K562 (cell line): ENCODE measurements around the gene ANAPC16. TPM values are rescaled to one million over a fixed set of nuclear protein-coding genes. Genes with fewer than 3 reads are reported as not detected.

ENCODE experiments used
- ARID2 ChIP-seq: fragments of 450-650 bp; IDR thresholded peaks from 2 replicates; pipeline ENCODE4 v1.6.1; 2017; ENCODE audit warnings: antibody characterized with exemption, mild to moderate bottlenecking
- CUX1 ChIP-seq: fragments of 200-800 bp; sonication (Bioruptor generic); IDR thresholded peaks from 2 replicates; pipeline ENCODE4 v1.6.1; 2016; ENCODE audit warnings: missing genetic modification characterization, missing compliant biosample characterization
- ELF2 ChIP-seq: fragments of 250-450 bp; sonication (Bioruptor Pico); IDR thresholded peaks from 2 replicates; pipeline ENCODE4 v1.5.0; 2021; ENCODE audit warnings: mild to moderate bottlenecking
- ETV1 ChIP-seq: fragments of 450-650 bp; conservative IDR thresholded peaks from 2 replicates; pipeline ENCODE4 v1.6.1; 2016; ENCODE audit warnings: missing genetic modification characterization, control low read depth, low read depth, missing compliant biosample characterization
- GATAD2A ChIP-seq: fragments of 450-650 bp; IDR thresholded peaks from 2 replicates; pipeline ENCODE4 v1.6.1; 2017
- HOMEZ ChIP-seq: fragments of 250-450 bp; sonication (Bioruptor Pico); IDR thresholded peaks from 2 replicates; pipeline ENCODE4 v1.4.0; 2020; ENCODE audit warnings: mild to moderate bottlenecking, moderate library complexity
- IRF1 ChIP-seq: sonication (generic); formaldehyde crosslinking; IDR thresholded peaks from 2 replicates; pipeline ENCODE4 v1.8.0; 2022; ENCODE audit warnings: missing genetic modification reagents, mild to moderate bottlenecking, borderline replicate concordance
- KDM4B ChIP-seq, 2 experiments: fragments of 450-650 bp in 1 of 2; sonication (generic) in 1 of 2; IDR thresholded peaks; 2 replicates each; pipeline ENCODE4 v1.6.1; 2016 to 2017; ENCODE audit warnings: borderline replicate concordance in 2 of 2, antibody characterized with exemption in 1 of 2, low read depth in 1 of 2, mild to moderate bottlenecking in 1 of 2
- KDM5B ChIP-seq: fragments of 200-600 bp; sonication (generic); IDR thresholded peaks from 2 replicates; pipeline ENCODE4 v1.6.1; 2012; ENCODE audit warnings: low read depth, mild to moderate bottlenecking, moderate library complexity, low read length, control low read depth, inconsistent platforms; ENCODE audit not compliant: insufficient replicate concordance
- KLF16 ChIP-seq: IDR thresholded peaks from 2 replicates; pipeline ENCODE4 v1.6.1; 2016; ENCODE audit warnings: antibody characterized with exemption
- MYC ChIP-seq, 2 experiments: fragments of 250-450 bp in 1 of 2; sonication (Bioruptor Pico) in 1 of 2; IDR thresholded peaks; 2 replicates each; pipeline versions ENCODE4 v1.5.1 to v1.6.1; 2012 to 2021; ENCODE audit warnings: low read depth in 2 of 2, borderline replicate concordance in 1 of 2, improper control_type of control experiment in 1 of 2, low read length in 1 of 2, mild to moderate bottlenecking in 1 of 2, moderate library complexity in 1 of 2
- POLR2B ChIP-seq: fragments of 450-650 bp; IDR thresholded peaks from 2 replicates; pipeline ENCODE4 v1.6.1; 2018; ENCODE audit warnings: low read depth; ENCODE audit not compliant: partially characterized antibody
- SAFB ChIP-seq: fragments of 200-400 bp; formaldehyde crosslinking; IDR thresholded peaks from 2 replicates; pipeline ENCODE4 v1.6.1; 2017; ENCODE audit warnings: low read depth, low read length, borderline replicate concordance
- SIX5 ChIP-seq, 2 experiments: IDR thresholded peaks; 2 replicates each; pipeline ENCODE4 v1.6.1; 2011; ENCODE audit warnings: low read length in 2 of 2, borderline replicate concordance in 1 of 2, low read depth in 1 of 2, mild to moderate bottlenecking in 1 of 2, moderate library complexity in 1 of 2; ENCODE audit not compliant: insufficient read depth in 1 of 2
- SRSF9 ChIP-seq: fragments of 200-400 bp; formaldehyde crosslinking; IDR thresholded peaks from 2 replicates; pipeline ENCODE4 v1.6.1; 2017; ENCODE audit warnings: low read depth, low read length, borderline replicate concordance
- TCF7L2 ChIP-seq: fragments of 150-350 bp; IDR thresholded peaks from 2 replicates; pipeline ENCODE4 v1.6.1; 2016; ENCODE audit warnings: low read depth, mild to moderate bottlenecking, low read length, moderate library complexity
- XRCC5 ChIP-seq: fragments of 200-400 bp; formaldehyde crosslinking; IDR thresholded peaks from 2 replicates; pipeline ENCODE4 v1.6.1; 2017; ENCODE audit warnings: low read depth, mild to moderate bottlenecking, low read length
- ZNF311 ChIP-seq: fragments of 250-450 bp; sonication (Bioruptor Pico); IDR thresholded peaks from 2 replicates; pipeline ENCODE4 v1.4.0; 2020; ENCODE audit warnings: mild to moderate bottlenecking, moderate library complexity
- ZNF354B ChIP-seq: fragments of 250-450 bp; sonication (Bioruptor Pico); IDR thresholded peaks from 2 replicates; pipeline ENCODE4 v1.4.0; 2020
- polyA plus RNA-seq, 8 experiments: library from polyadenylated mRNA; depleted of rRNA in 4 of 8; stranded (reverse) in 5 of 8; unstranded in 3 of 8; fragments of >200 nt; fragmentation: Nextera tagmentation in 2 of 8; fragmentation: Illumina TruSeq in 1 of 8; extraction: Ambion mirVana in 2 of 8; extraction: Trizol in 1 of 8; gene quantifications; 2 replicates each; pipeline versions ENCODE4 v1.2.1 to v1.2.3, GENCODE V29; 2011 to 2014; ENCODE audit warnings: inconsistent platforms in 1 of 8, missing spikeins in 1 of 8
- total RNA-seq, 7 experiments: library from RNA; depleted of rRNA in 6 of 7; stranded (reverse); fragments of >200 nt in 6 of 7; fragmentation: Illumina TruSeq in 2 of 7; extraction: Trizol in 2 of 7; gene quantifications; 2 replicates each; pipeline versions ENCODE4 v1.2.1 to v1.2.3, GENCODE V29; 2011 to 2021; ENCODE audit warnings: low replicate concordance in 1 of 7

ANAPC16 gene
- total and polyA plus RNA-seq, 9 of the 15 experiments (the other 6 are each of a cell fraction or from before 2014, with no cell fraction given) = 42.6 to 208 (median 108) TPM

- TF ChIP-seq HOMEZ (CRISPR knock-in tag) (no peak), CUX1 (CRISPR knock-in tag) (no peak), ELF2 (CRISPR knock-in tag) (no peak), POLR2B (peak; percentile 92), ETV1 (tag) (no peak), ARID2 (peak; percentile 6; the same call in 1 of the 2 replicates), MYC (IDR thresholded peaks at IDR 0.05; ENCODE audit: low read depth, low read length) (peak; percentile 69; the same call in 1 of the 2 replicates), MYC (CRISPR knock-in tag; IDR thresholded peaks at IDR 0.05; ENCODE audit: borderline replicate concordance, low read depth) (no peak; the same call in 1 of the 2 replicates), TCF7L2 (no peak), KDM5B (no peak), ZNF311 (CRISPR knock-in tag) (0 out of 2 replicates have a peak, but pooled peaks have one; percentile 36), KLF16 (no peak), SAFB (no peak), IRF1 (CRISPR knock-in tag) (no peak), KDM4B (IDR thresholded peaks at IDR 0.05; ENCODE audit: borderline replicate concordance in 2 of 2, low read depth in 1 of 2) (0 out of 4 replicates have a peak, but pooled peaks of 1 of the 2 experiments have one; percentile 55), XRCC5 (no peak; the same call in 1 of the 2 replicates), SRSF9 (no peak), GATAD2A (no peak), SIX5 (IDR thresholded peaks at IDR 0.05; ENCODE audit: borderline replicate concordance in 1 of 2, insufficient read depth in 1 of 2, low read depth in 1 of 2, low read length in 2 of 2) (no peak), ZNF354B (no peak)
Observed at GRCh38 chr10:72275351-72276012, 59.7 kb downstream of the ANAPC16 start (continued).
